HepG2 (cell line): ENCODE data around the gene CEP76. TPM values are rescaled to one million over a fixed set of nuclear protein-coding genes. Genes with fewer than 3 reads are reported as not detected.
A peak's percentile ranks its signal among the peaks of the same experiment; 100 is the strongest.

Experiments used
- CEBPB ChIP-seq: IDR thresholded peaks from 2 replicates; pipeline ENCODE4 v1.6.1; 2011; ENCODE audit warnings: low read depth, low read length, improper control_type of control experiment, borderline replicate concordance
- ELF3 ChIP-seq: IDR thresholded peaks from 2 replicates; pipeline ENCODE4 v1.6.1; 2016; ENCODE audit warnings: missing genetic modification reagents, missing compliant biosample characterization
- FOSL1 ChIP-seq: sonication (generic); formaldehyde crosslinking; IDR thresholded peaks from 2 replicates; pipeline ENCODE4 v1.9.0; 2021; ENCODE audit warnings: missing genetic modification reagents, borderline replicate concordance
- HOXA5 ChIP-seq: sonication (generic); formaldehyde crosslinking; IDR thresholded peaks from 2 replicates; pipeline ENCODE4 v1.4.0; 2020; ENCODE audit warnings: missing genetic modification reagents
- IKZF1 ChIP-seq: fragments of 450-650 bp; IDR thresholded peaks from 2 replicates; pipeline ENCODE4 v1.7.1; 2016
- KDM6A ChIP-seq: IDR thresholded peaks from 2 replicates; pipeline ENCODE4 v1.6.1; 2016; ENCODE audit warnings: low read depth
- NAIF1 ChIP-seq: sonication (generic); formaldehyde crosslinking; IDR thresholded peaks from 2 replicates; pipeline ENCODE4 v1.5.0; 2020; ENCODE audit warnings: mild to moderate bottlenecking, missing genetic modification reagents, borderline replicate concordance
- NCOA2 ChIP-seq: sonication (generic); formaldehyde crosslinking; IDR thresholded peaks from 2 replicates; pipeline ENCODE4 v1.8.0; 2022; ENCODE audit warnings: inconsistent platforms
- NR2F1 ChIP-seq, 2 experiments: fragments of 450-650 bp in 1 of 2; formaldehyde crosslinking in 1 of 2; IDR thresholded peaks; 2 replicates each; pipeline versions ENCODE4 v1.5.0 to v1.6.1; 2016 to 2020; ENCODE audit warnings: mild to moderate bottlenecking in 1 of 2, missing compliant biosample characterization in 1 of 2, missing genetic modification reagents in 1 of 2, moderate library complexity in 1 of 2
- PHF21A ChIP-seq: sonication (generic); formaldehyde crosslinking; IDR thresholded peaks from 2 replicates; pipeline ENCODE4 v1.5.0; 2020; ENCODE audit warnings: mild to moderate bottlenecking, missing genetic modification reagents
- RXRB ChIP-seq: IDR thresholded peaks from 2 replicates; pipeline ENCODE4 v1.6.1; 2016; ENCODE audit warnings: borderline replicate concordance, missing genetic modification reagents, missing compliant biosample characterization
- SKI ChIP-seq: fragments of 450-650 bp; IDR thresholded peaks from one replicate; pipeline ENCODE4 v1.6.1; 2018; ENCODE audit warnings: mild to moderate bottlenecking; ENCODE audit not compliant: partially characterized antibody
- SOX5 ChIP-seq: IDR thresholded peaks from 2 replicates; pipeline ENCODE4 v1.6.1; 2016; ENCODE audit warnings: borderline replicate concordance
- SP5 ChIP-seq: IDR thresholded peaks from 2 replicates; pipeline ENCODE4 v1.6.1; 2016; ENCODE audit warnings: low read depth, borderline replicate concordance
- TBX2 ChIP-seq: sonication (generic); formaldehyde crosslinking; IDR thresholded peaks from 2 replicates; pipeline ENCODE4 v1.5.0; 2020; ENCODE audit warnings: missing genetic modification reagents, mild to moderate bottlenecking, borderline replicate concordance
- TEAD3 ChIP-seq: optimal IDR thresholded peaks from 2 replicates; pipeline ENCODE3; 2016; ENCODE audit warnings: borderline replicate concordance
- ZFAT ChIP-seq: sonication (generic); formaldehyde crosslinking; conservative IDR thresholded peaks from 2 replicates; pipeline ENCODE4 v1.8.1; 2023; ENCODE audit warnings: missing genetic modification reagents, inconsistent platforms
- polyA plus RNA-seq, 8 experiments: library from polyadenylated mRNA; depleted of rRNA in 3 of 8; stranded (reverse) in 7 of 8; unstranded in 1 of 8; fragments of >200 nt; fragmentation: Illumina TruSeq in 4 of 8; extraction: Trizol in 4 of 8; gene quantifications; 2 replicates each; pipeline versions ENCODE4 v1.2.1 to v1.2.3, GENCODE V29; 2011 to 2016; ENCODE audit warnings: low read depth in 4 of 8, missing spikeins in 1 of 8, mixed read lengths in 1 of 8; ENCODE audit not compliant: insufficient read depth in 1 of 8
- total RNA-seq, 5 experiments: library from RNA; depleted of rRNA; stranded (reverse); fragments of >200 nt; fragmentation: Illumina TruSeq; extraction: Trizol; gene quantifications; 2 replicates each; pipeline ENCODE4 v1.2.3, GENCODE V29; 2016; ENCODE audit warnings: low read depth in 1 of 5
- TF ChIP-seq, protein P1 (sequence below): IDR thresholded peaks from 2 replicates; pipeline ENCODE4 v1.6.1; 2016; ENCODE audit warnings: mild to moderate bottlenecking
- TF ChIP-seq, protein P2 (sequence below): IDR thresholded peaks from 2 replicates; pipeline ENCODE4 v1.6.1; 2012; ENCODE audit warnings: low read depth, low read length, improper control_type of control experiment
- TF ChIP-seq, protein P3 (sequence below): IDR thresholded peaks from 2 replicates; pipeline ENCODE4 v1.6.1; 2016; ENCODE audit warnings: low read depth
- TF ChIP-seq, protein P4 (sequence below): sonication (generic); formaldehyde crosslinking; IDR thresholded peaks from 2 replicates; pipeline ENCODE4 v1.5.1; 2020; ENCODE audit warnings: mild to moderate bottlenecking, moderate library complexity, missing genetic modification reagents

The CEP76 gene
- total and polyA plus RNA-seq, 2 of the 13 experiments (the other 11 are each of a cell fraction or from before 2014, with no cell fraction given): 13.9 to 15.1 TPM

DNA sequence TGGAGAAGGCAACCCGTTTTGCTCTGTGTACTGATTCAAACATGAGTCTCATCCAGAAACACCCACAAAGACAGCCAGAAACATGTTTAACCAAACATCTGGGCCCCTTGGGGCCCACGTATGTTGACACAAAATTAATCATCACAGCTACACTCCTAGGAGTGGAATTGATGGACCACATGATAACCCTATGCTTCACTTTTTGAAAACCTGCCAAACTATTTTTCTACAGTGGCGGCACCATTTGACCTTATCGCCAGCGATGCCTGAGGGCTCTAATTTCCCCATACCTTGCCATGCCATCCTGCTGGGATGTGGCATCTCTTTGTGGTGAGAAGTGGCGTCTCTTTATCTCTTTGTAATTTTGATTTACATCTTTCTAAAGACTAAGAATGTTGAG lies 38.8 kb upstream of the CEP76 start (continued):
- TF ChIP-seq, protein P1, sequence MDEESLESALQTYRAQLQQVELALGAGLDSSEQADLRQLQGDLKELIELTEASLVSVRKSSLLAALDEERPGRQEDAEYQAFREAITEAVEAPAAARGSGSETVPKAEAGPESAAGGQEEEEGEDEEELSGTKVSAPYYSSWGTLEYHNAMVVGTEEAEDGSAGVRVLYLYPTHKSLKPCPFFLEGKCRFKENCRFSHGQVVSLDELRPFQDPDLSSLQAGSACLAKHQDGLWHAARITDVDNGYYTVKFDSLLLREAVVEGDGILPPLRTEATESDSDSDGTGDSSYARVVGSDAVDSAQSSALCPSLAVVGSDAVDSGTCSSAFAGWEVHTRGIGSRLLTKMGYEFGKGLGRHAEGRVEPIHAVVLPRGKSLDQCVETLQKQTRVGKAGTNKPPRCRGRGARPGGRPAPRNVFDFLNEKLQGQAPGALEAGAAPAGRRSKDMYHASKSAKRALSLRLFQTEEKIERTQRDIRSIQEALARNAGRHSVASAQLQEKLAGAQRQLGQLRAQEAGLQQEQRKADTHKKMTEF (CRISPR knock-in tag): peak; percentile 57
- TF ChIP-seq NR2F1 (CRISPR knock-in tag; IDR thresholded peaks at IDR 0.05): peak in 1 of 2 experiments; percentile 47; a peak in 2 of 4 replicates
- peak; percentile 53; the same call in 1 of the 2 replicates for TF ChIP-seq PHF21A
- TF ChIP-seq, protein P2, sequence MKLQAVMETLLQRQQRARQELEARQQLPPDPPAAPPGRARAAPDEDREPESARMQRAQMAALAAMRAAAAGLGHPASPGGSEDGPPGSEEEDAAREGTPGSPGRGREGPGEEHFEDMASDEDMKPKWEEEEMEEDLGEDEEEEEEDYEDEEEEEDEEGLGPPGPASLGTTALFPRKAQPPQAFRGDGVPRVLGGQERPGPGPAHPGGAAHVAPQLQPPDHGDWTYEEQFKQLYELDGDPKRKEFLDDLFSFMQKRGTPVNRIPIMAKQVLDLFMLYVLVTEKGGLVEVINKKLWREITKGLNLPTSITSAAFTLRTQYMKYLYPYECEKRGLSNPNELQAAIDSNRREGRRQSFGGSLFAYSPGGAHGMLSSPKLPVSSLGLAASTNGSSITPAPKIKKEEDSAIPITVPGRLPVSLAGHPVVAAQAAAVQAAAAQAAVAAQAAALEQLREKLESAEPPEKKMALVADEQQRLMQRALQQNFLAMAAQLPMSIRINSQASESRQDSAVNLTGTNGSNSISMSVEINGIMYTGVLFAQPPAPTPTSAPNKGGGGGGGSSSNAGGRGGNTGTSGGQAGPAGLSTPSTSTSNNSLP: peak; percentile 85
- TF ChIP-seq ZFAT (CRISPR knock-in tag): no peak
- TF ChIP-seq SP5 (CRISPR knock-in tag): 0 out of 2 replicates have a peak, but pooled peaks have one; percentile 28
- TF ChIP-seq HOXA5 (CRISPR knock-in tag): peak; percentile 81; the same call in 1 of the 2 replicates
- peak; percentile 53; the same call in 1 of the 2 replicates for TF ChIP-seq RXRB (CRISPR knock-in tag)
- TF ChIP-seq KDM6A: peak; percentile 55; the same call in 1 of the 2 replicates
- TF ChIP-seq IKZF1: no peak
- peak; percentile 84 for TF ChIP-seq TBX2 (CRISPR knock-in tag)
- TF ChIP-seq FOSL1: peak; percentile 39; the same call in 1 of the 2 replicates
- TF ChIP-seq TEAD3 (CRISPR knock-in tag): peak; percentile 38
- TF ChIP-seq, protein P3, sequence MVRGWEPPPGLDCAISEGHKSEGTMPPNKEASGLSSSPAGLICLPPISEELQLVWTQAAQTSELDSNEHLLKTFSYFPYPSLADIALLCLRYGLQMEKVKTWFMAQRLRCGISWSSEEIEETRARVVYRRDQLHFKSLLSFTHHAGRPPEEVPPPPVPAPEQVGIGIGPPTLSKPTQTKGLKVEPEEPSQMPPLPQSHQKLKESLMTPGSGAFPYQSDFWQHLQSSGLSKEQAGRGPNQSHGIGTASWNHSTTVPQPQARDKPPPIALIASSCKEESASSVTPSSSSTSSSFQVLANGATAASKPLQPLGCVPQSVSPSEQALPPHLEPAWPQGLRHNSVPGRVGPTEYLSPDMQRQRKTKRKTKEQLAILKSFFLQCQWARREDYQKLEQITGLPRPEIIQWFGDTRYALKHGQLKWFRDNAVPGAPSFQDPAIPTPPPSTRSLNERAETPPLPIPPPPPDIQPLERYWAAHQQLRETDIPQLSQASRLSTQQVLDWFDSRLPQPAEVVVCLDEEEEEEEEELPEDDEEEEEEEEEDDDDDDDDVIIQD (CRISPR knock-in tag): no peak
- peak; percentile 66; the same call in 1 of the 2 replicates for TF ChIP-seq SOX5
- TF ChIP-seq NAIF1: no peak
- peak; percentile 64 for TF ChIP-seq NCOA2 (CRISPR knock-in tag)
- TF ChIP-seq, protein P4, sequence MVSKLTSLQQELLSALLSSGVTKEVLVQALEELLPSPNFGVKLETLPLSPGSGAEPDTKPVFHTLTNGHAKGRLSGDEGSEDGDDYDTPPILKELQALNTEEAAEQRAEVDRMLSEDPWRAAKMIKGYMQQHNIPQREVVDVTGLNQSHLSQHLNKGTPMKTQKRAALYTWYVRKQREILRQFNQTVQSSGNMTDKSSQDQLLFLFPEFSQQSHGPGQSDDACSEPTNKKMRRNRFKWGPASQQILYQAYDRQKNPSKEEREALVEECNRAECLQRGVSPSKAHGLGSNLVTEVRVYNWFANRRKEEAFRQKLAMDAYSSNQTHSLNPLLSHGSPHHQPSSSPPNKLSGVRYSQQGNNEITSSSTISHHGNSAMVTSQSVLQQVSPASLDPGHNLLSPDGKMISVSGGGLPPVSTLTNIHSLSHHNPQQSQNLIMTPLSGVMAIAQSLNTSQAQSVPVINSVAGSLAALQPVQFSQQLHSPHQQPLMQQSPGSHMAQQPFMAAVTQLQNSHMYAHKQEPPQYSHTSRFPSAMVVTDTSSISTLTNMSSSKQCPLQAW: peak; percentile 57; the same call in 1 of the 2 replicates
- TF ChIP-seq CEBPB: no peak
- TF ChIP-seq SKI: no peak
- peak; percentile 37; the same call in 1 of the 2 replicates for TF ChIP-seq ELF3 (CRISPR knock-in tag)
